GM18951 (cell line): ENCODE data around the gene HIVEP3.

ENCODE experiments used
- POLR2A ChIP-seq: IDR thresholded peaks from 4 replicates; pipeline ENCODE4 v1.6.1; 2011; ENCODE audit warnings: mild to moderate bottlenecking; ENCODE audit not compliant: insufficient read length, insufficient read depth; ENCODE audit errors: extremely low read depth
- in situ Hi-C: fragments of 300-500 bp; cut with MboI; formaldehyde crosslinking; loops from one replicate; pipeline ENCODE4 v1.12.0; 2022; ENCODE audit warnings: low sequenced_read_pairs, mixed read lengths, inconsistent platforms; ENCODE audit not compliant: unreplicated experiment

The HIVEP3 gene

DNA sequence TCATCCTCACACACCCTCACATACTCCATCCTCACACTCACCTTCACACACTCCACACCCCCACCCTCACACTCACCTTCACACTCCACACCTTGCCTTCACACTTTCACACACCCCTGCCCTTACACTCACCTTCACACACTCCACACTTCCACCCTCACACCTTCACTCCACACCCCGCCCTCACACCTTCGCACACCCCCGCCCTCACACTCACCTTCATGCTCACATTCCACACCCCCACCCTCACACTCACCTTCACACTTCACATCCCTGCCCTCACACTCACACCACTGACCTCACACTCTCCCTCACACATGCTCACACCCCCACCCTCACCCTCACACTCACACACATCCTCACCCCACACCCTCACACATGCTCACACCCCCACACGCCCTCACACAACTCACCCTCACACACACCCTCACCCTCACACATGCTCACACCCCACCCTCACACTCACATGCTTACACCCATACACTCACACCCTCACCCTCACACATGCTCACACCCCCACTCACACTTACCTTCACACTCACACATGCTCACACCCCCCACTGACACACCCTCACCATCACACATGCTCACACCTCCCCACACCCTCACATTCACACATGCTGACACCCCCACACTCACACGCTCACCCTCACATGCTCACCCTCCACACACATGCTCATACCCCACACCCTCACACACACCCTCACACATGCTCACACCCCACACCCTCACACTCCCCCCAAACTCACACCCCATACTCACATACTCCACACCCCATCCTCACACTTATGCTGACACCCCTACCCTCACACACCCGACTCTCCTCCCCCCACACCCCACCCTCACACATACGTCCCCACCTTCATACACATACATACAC lies 389.8 kb downstream of the HIVEP3 start:
- in situ Hi-C loops = no loop called here
- no peak for TF ChIP-seq POLR2A

DNA sequence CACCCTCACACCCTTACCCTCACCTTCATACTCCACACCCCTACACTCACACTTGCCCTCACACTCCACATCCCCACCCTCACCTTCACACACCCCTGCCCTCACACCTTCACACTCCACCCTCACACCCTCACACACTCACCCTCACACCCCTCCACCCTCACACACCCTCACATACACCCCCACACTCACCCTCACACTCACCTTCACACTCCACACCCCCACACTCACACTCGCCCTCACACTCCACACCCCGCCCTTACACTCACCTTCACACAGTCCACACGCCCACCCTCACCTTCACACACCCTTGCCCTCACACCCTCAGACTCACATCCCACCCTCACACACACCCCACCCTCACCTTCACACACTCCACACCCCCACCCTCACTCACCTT lies 390.6 kb downstream of the HIVEP3 start:
- in situ Hi-C loops = no loop called here
- TF ChIP-seq POLR2A = no peak

DNA sequence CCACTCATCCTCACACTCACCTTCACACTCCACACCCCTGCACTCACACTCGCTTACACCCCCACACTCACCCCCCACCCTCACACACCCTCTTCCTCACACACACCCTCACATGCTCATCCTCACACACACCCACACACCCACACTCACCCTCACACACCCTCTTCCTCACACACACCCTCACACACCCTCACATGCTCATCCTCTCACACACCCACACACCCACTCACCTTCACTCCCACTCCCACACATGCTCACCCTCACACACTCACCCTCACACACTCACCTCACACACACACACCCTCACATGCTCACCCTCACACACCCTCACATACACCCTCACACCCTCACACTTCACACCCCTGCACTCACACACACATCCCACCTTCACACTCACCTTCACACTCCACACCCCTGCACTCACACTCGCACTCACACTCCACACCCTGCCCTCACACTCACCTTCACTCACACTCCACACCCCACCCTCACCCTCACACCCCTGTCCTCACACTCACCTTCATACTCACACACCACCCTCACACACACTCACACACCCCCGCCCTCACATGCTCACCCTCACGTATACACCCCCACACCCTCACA lies 391.7 kb downstream of the HIVEP3 start:
- TF ChIP-seq POLR2A = no peak

DNA sequence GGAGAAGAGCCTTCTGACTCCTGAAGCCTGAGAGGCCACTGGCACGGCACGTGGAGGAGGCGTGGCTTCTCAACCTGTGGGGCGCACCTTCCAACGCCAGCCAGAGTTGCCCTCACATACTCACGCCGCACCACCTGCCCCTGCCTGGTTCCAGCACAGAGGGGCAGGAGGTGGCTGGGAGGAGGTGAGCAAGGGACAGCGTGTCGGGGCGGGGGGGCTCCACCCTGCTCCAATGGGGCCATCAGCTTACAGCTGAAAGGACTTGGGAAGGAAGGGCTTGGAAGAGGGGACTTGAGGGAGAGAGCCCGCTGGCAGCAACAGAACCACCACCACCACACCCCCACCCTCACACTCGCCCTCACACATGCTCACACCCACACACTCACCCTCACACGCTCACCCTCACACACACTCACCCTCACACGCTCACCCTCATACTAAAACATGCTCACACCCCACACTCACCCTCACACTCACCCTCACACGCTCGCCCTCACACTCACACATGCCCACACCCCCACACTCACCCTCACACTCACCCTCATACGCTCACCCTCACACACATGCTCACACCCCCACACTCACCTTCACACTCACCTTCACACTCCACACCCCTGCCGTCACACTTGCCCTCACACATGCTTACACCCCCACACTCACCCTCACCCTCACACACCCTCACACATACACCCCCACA lies 392.7 kb downstream of the HIVEP3 start:
- in situ Hi-C loops = no loop called here
- no peak for TF ChIP-seq POLR2A

More for the DNA sequence above, 391.7 kb downstream of the HIVEP3 start:
- in situ Hi-C loops = no loop called here

DNA sequence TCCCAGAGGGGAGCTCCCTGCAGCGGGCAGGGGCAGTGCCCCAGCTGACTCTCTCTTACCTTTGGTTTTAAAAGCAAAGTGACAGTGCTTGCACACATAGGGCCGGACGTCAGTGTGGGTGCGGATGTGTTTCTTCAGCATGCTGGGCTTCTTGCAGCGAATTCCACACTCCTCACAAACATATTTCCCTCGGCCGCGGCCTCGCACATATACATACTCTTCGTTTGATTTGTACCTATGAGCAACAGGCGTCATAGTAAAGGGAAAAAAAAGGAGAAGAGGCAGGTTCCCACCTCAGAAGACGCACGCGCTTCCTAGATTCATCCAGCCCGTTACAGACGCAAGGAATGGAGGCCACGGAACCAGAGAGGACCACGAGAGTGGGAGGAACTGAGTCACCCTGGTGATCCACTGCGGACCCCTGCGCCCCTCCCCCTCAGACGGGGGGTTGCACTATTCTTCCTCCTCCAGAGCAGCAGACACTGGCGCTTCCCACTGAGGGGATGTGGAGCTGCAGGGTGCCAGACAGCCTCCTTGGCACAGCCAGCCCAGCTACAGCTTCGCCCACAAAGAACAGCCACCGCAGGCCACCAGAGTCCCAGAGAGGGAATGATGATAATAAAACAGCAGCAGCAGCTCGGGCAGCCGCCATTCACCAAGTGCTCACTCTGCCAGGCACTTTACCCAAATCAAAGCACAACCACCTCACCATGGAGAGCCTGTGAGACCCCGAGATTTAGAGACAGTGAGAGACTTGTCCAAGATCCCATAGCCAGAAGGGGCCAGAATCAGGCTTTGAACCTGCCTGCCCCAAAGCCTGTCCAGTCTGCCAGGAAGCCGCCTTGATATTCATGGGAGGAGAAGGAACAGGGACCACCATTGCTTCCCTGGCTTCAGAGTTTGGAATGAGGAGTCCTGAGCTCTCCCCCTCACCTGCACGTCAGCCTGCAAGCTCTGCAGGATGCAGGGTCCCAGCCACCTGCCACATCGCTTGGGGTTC lies 393.7 kb downstream of the HIVEP3 start:
- TF ChIP-seq POLR2A = no peak
- in situ Hi-C loops = no loop called here

DNA sequence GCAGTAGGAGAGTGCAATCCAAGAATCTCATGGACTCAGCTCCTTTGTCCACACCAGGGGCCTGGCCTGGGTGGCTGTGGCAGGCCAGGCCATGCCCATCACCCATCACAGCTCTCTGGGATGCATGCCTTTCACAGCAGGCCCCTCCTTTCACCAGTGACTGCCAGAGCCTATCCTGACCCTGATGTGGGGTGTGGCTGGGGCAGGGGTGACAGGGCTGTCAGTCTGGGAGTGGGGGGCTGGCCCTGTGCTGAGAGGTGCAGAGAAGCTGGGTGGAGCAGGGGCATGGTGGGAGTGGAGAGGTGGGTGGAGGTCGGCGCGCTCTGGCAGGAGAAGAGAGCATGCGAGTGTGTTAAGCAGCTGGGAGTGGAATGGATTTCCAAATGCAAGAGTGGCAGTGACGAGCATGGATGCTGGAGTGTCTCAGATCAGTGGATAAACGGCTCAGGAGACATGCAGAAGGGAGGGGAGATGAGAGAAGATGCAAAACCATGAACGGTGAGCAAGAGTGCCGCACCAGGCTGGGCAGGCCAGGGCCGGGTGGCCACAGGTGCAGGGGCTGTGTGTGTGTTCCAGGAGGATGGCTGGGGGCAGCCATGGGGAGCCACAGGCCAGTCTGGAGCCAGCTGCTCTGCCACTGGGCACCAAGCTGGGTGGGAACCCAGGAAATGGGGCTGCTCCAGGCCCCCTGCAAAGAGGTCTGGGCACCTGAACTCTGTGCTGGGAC lies 394.6 kb downstream of the HIVEP3 start:
- in situ Hi-C loops = no loop called here
- TF ChIP-seq POLR2A = no peak

DNA sequence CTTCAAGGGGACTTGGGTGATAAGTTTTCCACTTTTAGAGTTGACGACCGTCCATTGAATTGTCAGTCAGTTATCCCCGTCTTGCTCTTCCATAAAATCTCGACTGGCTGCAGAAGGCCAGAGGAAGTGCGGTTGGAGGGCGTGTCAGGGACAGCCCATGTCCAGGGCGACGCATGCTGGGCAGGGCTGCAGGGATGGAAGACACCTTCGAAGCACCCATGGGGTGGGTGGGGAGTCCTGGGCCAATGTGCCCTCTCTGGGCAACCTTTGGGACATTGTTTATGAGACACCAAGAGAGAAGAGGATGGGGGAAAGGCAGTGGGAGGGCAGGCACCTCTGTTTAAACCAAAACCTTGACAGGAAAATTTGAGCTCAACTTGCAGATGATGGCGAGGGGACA lies 395.7 kb downstream of the HIVEP3 start:
- TF ChIP-seq POLR2A = no peak
- in situ Hi-C loops = no loop called here

DNA sequence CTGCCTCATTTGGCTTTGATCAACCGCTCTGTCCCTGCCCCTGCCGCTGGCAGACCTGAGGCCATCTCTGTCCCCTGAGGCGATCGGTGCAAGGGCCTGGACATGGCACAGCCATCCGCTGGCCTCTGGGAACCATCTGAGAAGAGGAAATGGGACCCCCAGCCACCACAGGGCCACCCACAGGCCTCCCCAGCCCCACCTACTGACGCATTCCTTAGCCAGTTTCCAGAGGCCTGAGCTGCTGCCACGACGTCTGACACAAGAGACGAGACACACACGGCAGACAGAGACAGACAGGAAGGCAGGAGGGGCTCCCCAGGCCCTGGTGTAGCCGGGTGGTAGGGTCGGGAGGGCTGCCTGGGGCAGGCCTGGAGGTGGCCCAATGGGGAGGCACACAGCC lies 397.0 kb downstream of the HIVEP3 start:
- in situ Hi-C loops = no loop called here
- no peak for TF ChIP-seq POLR2A

DNA sequence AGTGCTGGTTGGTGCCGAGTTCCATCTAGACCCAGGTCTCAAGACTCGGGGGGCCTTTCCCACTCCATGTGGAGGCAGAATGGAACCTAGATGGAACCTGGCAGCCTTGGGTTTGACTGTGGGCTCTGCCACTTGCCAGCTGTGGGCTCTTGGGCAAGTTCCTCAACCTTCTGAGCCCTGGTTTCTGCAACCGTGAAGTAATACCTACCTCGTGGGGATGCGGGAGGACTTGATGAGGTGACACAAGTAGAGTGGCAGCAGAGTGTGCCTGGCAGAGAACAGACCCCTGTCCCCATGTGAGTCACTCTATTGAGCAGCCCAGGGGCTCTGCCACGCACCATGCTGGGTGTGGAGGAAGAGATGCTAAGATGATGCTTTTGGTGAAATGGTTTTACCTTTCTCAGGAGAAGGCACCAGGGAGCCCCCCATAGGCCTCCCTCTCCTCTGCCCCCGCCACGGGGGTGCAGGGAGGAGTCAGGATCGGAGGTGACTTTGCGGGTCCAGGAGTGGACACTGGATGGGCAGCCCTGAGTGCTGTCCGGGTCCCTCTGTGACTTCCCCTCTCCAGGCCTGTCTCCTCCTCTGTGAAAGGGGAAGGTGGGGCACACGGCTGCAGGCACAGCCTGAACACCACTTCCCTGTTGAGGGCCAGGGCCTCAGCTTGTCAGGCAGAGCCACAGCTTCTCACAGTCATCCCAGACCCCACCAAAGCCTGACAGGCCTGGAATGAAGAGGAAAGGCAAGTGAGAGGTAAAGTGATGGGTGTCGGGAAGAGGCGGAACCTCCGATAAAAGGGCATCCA lies 397.6 kb downstream of the HIVEP3 start:
- no peak for TF ChIP-seq POLR2A
- in situ Hi-C loops = no loop called here

DNA sequence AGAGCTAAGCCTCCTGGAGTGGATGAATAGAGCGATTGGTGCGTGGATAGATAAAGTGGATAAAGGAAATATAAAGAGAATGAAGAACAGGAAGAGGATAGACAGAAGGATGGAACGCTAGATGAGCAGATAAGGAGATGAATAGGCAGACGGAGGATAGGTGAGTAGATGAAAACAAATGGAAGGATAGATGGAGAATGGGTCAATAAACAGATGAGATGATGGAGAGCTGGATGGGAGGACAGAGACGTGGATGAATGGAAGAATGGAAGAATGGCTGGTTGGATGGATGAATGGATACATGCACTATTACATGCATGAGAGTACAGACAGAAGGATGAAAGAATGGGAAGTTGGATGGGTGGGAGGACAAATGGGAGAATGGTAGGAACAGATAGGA lies 399.1 kb downstream of the HIVEP3 start:
- in situ Hi-C loops = no loop called here
- TF ChIP-seq POLR2A = no peak

DNA sequence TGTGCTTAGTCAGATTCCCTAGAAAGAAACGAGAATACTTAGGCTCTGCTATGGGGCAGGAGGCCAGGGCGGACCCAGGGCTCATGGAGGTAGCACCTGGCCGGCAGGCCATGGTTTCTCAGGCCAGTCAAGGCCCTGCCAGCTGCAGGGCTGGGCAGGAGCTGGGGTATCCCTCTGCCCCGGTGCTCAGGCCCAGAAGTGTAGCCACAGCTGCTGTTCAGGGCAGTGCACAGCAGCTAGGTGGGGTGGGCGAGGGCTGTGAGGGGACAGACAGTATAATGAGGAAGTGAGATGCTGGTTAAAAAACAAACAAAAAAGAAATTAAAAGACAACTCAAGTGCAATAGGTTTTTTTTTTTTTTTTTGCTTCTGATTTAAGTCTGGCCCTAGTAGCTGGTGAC lies 400.3 kb downstream of the HIVEP3 start:
- in situ Hi-C loops = no loop called here
- no peak for TF ChIP-seq POLR2A
